ENCODE results near the gene FIGN.

DNA sequence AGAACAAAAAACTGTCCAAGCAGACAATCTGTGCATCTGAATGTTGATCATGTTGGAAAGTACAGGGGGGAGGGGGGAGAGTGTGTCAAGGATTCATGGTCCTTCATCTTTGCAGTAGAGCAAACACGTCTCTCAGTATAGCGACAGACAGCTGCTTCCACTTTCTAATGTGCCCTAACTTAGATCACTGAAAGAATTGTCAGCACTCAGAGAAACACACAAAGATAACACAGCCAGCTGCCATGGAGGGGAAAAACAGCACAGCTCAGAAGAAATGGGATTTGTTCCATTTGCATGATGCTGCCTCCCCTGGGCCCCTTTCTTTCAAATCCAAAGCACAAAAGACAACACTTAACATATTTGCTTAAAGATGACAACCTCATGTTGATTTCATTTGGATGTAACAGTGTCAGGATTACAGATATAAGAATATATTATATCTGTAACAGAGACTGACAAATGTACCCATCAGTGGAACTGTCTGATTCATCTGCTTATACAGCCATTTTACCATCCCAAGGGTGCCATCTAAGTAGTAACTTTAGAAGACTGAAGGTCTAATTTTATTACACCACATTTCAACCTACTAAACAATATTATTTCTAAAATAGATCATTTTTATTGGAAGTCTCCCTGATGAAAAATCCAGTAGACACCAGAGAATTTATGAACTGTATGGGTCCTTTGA lies 17.7 kb downstream of the FIGN start:
- TF ChIP-seq ZNF274 (IDR thresholded peaks at IDR 0.05; ENCODE audit: insufficient read depth, insufficient read length) (no peak), CREB1 (IDR thresholded peaks at IDR 0.05; ENCODE audit: low read depth) (no peak), HCFC1 (IDR thresholded peaks at IDR 0.05; ENCODE audit: low read length) (no peak), POLR2AphosphoS5 (IDR thresholded peaks at IDR 0.05; ENCODE audit: low read length) (no peak)
- TF ChIP-seq, protein P1, sequence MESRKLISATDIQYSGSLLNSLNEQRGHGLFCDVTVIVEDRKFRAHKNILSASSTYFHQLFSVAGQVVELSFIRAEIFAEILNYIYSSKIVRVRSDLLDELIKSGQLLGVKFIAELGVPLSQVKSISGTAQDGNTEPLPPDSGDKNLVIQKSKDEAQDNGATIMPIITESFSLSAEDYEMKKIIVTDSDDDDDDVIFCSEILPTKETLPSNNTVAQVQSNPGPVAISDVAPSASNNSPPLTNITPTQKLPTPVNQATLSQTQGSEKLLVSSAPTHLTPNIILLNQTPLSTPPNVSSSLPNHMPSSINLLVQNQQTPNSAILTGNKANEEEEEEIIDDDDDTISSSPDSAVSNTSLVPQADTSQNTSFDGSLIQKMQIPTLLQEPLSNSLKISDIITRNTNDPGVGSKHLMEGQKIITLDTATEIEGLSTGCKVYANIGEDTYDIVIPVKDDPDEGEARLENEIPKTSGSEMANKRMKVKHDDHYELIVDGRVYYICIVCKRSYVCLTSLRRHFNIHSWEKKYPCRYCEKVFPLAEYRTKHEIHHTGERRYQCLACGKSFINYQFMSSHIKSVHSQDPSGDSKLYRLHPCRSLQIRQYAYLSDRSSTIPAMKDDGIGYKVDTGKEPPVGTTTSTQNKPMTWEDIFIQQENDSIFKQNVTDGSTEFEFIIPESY (IDR thresholded peaks at IDR 0.05) = no peak
